ENCODE data around the gene NTNG2.

GRCh38 chr9:132210472-132211145 lies 48.8 kb downstream of the NTNG2 start:
- TF ChIP-seq ZBTB20 (tag by site-specific recombination; IDR thresholded peaks at IDR 0.05) (no peak), YY1 (tag by site-specific recombination; IDR thresholded peaks at IDR 0.05) (no peak), OSR2 (tag by site-specific recombination; IDR thresholded peaks at IDR 0.05) (no peak), ZNF426 (tag by site-specific recombination; IDR thresholded peaks at IDR 0.05) (no peak), ZBTB21 (tag by site-specific recombination; IDR thresholded peaks at IDR 0.05) (no peak), ZNF121 (tag by site-specific recombination; IDR thresholded peaks at IDR 0.05) (no peak), CTCF (tag by site-specific recombination; IDR thresholded peaks at IDR 0.05) (no peak), SP2 (tag by site-specific recombination; IDR thresholded peaks at IDR 0.05) (no peak), GLI2 (tag by site-specific recombination; IDR thresholded peaks at IDR 0.05; ENCODE audit: borderline replicate concordance, low read depth) (no peak), ZNF23 (tag by site-specific recombination; IDR thresholded peaks at IDR 0.05; ENCODE audit: borderline replicate concordance) (no peak), ZNF362 (tag by site-specific recombination; IDR thresholded peaks at IDR 0.05) (no peak), ZNF202 (tag by site-specific recombination; IDR thresholded peaks at IDR 0.05; ENCODE audit: borderline replicate concordance) (no peak), ZBTB49 (tag by site-specific recombination; IDR thresholded peaks at IDR 0.05; ENCODE audit: low read depth) (no peak), AEBP2 (tag by site-specific recombination; IDR thresholded peaks at IDR 0.05; ENCODE audit: borderline replicate concordance) (no peak)
